Choroid plexus epithelial cell (primary cell): ENCODE data around the gene TMEM80.

Experiments used
- DNase-seq: peaks from one replicate; pipeline ENCODE4 v3.0.0-alpha.2; 2010; ENCODE audit warnings: low read depth
- H3K4me3 ChIP-seq: 2 replicates; pipeline ENCODE4 v1.5.1; 2011; ENCODE audit warnings: low read depth, mild to moderate bottlenecking, control low read depth, low read length, moderate library complexity
- CTCF ChIP-seq: conservative IDR thresholded peaks from 2 replicates; pipeline ENCODE4 v1.5.1; 2011; ENCODE audit warnings: low read depth, mild to moderate bottlenecking, control low read depth, inconsistent platforms, low read length, moderate library complexity

Gene TMEM80

DNA sequence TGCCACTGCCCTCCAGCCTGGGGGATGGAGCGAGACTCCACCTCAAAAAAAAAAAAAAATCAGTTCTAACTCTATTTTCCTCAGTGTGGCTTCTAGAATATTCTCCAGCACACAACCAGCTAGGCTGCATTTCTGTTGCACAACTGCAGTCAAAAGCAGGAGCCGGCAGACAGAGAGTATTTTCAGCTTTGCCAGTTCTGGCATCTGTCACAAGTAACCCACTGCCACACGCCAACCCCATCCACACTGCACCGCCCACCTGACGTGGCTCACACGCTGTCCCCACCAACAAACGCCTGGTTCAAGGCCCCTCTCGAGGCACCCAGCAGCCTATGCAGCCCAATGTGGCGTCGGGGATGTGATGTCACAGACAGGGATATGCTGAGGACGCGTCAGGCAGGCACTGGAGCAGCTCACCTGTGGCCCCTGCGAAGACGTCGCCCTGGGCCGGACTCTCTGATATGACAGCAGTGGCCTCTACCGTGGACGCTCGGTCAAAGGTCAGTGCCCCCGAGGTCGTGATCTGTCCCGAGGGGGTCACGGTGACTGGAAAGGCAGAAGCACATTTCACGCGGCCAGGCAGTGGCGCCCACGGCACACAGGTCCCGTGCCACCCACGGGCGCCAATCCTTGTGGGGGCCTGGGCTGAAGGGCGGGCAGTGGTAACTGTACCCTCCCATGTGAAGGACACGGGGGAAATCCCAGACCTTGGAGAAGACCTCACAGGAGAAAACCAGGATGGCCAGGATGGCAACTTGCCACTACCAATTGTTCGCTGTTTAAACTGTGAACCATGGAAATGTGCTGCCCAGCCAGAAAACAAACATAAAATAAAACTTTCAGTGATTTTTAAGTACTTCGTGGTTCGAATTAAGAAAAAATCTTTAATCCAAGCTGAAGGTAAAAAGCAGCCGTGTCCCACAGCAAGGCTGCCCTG, 16.1 kb upstream of the TMEM80 start:
- no peak for DNase-seq
- no peak overlapping the region for H3K4me3 ChIP-seq
- TF ChIP-seq CTCF = no peak

GRCh38 chr11:680476-680875, 15.1 kb upstream of the TMEM80 start:
- DNase-seq = no peak
- no peak overlapping the region for H3K4me3 ChIP-seq
- TF ChIP-seq CTCF = no peak

- H3K4me3 ChIP-seq = no peak overlapping the region
- DNase-seq = no peak
- TF ChIP-seq CTCF = no peak
These were observed 14.6 kb upstream of the TMEM80 start for GRCh38 chr11:680970-681369.

- TF ChIP-seq CTCF = no peak
- H3K4me3 ChIP-seq = no peak overlapping the region
- no peak for DNase-seq
These were observed 9.0 kb upstream of the TMEM80 start for GRCh38 chr11:686451-687243.

- no peak for DNase-seq
- TF ChIP-seq CTCF = no peak
- H3K4me3 ChIP-seq = no peak overlapping the region
These were observed 7.9 kb upstream of the TMEM80 start for GRCh38 chr11:687751-688150.

DNA sequence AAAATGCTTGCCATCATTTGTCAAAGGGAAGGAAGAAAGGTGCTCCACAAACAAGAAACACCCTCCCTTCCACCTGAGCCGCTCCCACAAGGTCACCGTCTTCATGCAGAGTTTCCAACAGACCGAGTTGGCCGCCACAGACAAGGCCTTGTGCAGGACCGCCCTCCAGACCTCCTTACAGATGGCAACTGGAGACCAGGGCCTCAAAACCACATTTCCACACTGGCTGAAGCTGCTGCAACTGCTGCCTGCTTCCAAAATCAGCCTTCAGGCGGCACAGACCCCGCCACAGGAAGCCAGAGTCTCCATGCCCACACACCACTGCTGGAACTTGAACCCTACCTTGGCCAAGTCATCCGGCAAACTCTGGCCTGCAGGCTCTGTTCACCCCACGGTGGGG, 6.9 kb upstream of the TMEM80 start:
- no peak for TF ChIP-seq CTCF
- no peak overlapping the region for H3K4me3 ChIP-seq
- DNase-seq = no peak
